Measurements from ENCODE around the gene PTGER4. TPM values are rescaled to one million over a fixed set of nuclear protein-coding genes. Genes with fewer than 3 reads are reported as not detected.

The PTGER4 gene
- polyA plus RNA-seq, 1 of the 3 experiments (the other 2 are of a cell fraction): not detected

DNA sequence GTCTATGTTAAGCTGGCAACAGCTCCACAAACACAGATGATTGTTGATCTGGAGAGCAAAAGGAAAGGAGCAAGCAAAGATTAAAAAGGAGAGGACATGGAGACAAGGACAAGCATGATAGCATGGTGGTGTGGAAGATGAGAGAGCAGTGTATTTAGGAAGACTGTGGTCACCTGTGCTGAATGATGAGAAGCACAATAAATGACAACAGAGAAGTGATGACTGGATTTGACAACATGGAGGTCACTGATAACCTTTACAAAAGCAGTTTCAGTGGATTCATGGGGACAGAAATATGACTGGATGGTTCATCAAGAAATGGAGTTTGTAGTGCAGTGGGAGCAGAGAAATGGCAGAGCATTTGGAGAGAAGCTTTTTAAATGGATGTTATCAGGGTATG is 55.9 kb downstream of the PTGER4 start:
- Histone ChIP-seq H3K4me1 (ENCODE audit: control insufficient read depth in 1 of 2, insufficient read depth in 2 of 2, low read depth in 1 of 2, low read length in 1 of 2) (peaks cover 0 to 20% of the 10 kb centered on the region in 2 experiments; a peak in 1 of 4 replicates), H3K27ac (ENCODE audit: low read depth in 2 of 2, low read length in 1 of 2) (peak overlapping the region in 1 of 2 experiments; percentile 30; a peak in 2 of 4 replicates), H3K4me3 (ENCODE audit: low read depth in 2 of 2, low read length in 1 of 2) (no peak overlapping the region), H3K27me3 (ENCODE audit: insufficient read depth) (no peaks in the 10 kb centered on the region), H3K36me3 (replicated peaks in 1 of 2; ENCODE audit: control insufficient read depth in 1 of 2, insufficient read depth in 2 of 2, low read length in 1 of 2) (peaks cover 4 to 30% of the 10 kb centered on the region in 2 experiments), H4K20me1 (ENCODE audit: insufficient read depth) (no peaks in the 10 kb centered on the region), H3K9me2 (no peaks in the 10 kb centered on the region), H2AFZ (ENCODE audit: low read depth) (no peak overlapping the region), H3K9me3 (peaks cover 8% of the 10 kb centered on the region; the same call in 1 of the 2 replicates), H3F3A (replicated peaks; ENCODE audit: insufficient read depth) (peaks cover 24% of the 10 kb centered on the region), H3K79me2 (ENCODE audit: insufficient read depth) (no peaks in the 10 kb centered on the region; the same call in 1 of the 2 replicates), H3K9ac (no peak overlapping the region), H3K4me2 (peak overlapping the region; percentile 18; the same call in 1 of the 2 replicates)
- POLR2A ChIA-PET: no interaction called here
- CTCF ChIA-PET: interaction anchor here (0.6 to 2.7 kb wide), 7 partner anchors 9 to 47 kb away, joined by 3 to 7 read pairs (median 4); no protein-coding TSS in a partner anchor
- DNase-seq: no peak
- no peak for TF ChIP-seq NFIC (IDR thresholded peaks at IDR 0.05; ENCODE audit: borderline replicate concordance)
- TF ChIP-seq PBX3 (IDR thresholded peaks at IDR 0.05): no peak
- TF ChIP-seq MAX (IDR thresholded peaks at IDR 0.05; ENCODE audit: low read depth): no peak
- no peak for TF ChIP-seq GABPA (IDR thresholded peaks at IDR 0.05; ENCODE audit: low read depth)
- TF ChIP-seq FOXM1 (IDR thresholded peaks at IDR 0.05; ENCODE audit: low read depth): no peak
- TF ChIP-seq REST (IDR thresholded peaks at IDR 0.05; ENCODE audit: low read depth, low read length): no peak
- no peak for TF ChIP-seq RXRA (IDR thresholded peaks at IDR 0.05; ENCODE audit: borderline replicate concordance, low read depth)
- no peak for TF ChIP-seq POLR2AphosphoS5 (IDR thresholded peaks at IDR 0.05; ENCODE audit: low read depth, low read length)
- TF ChIP-seq RFX5 (IDR thresholded peaks at IDR 0.05; ENCODE audit: low read length): no peak
- no peak for TF ChIP-seq EZH2phosphoT487 (IDR thresholded peaks at IDR 0.05; ENCODE audit: borderline replicate concordance, low read depth)
- TF ChIP-seq, protein P1, sequence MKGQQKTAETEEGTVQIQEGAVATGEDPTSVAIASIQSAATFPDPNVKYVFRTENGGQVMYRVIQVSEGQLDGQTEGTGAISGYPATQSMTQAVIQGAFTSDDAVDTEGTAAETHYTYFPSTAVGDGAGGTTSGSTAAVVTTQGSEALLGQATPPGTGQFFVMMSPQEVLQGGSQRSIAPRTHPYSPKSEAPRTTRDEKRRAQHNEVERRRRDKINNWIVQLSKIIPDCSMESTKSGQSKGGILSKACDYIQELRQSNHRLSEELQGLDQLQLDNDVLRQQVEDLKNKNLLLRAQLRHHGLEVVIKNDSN (IDR thresholded peaks at IDR 0.05; ENCODE audit: borderline replicate concordance, low read depth): no peak
- no peak for TF ChIP-seq MEF2A (IDR thresholded peaks at IDR 0.05; ENCODE audit: borderline replicate concordance, low read depth)
- TF ChIP-seq, protein P2, sequence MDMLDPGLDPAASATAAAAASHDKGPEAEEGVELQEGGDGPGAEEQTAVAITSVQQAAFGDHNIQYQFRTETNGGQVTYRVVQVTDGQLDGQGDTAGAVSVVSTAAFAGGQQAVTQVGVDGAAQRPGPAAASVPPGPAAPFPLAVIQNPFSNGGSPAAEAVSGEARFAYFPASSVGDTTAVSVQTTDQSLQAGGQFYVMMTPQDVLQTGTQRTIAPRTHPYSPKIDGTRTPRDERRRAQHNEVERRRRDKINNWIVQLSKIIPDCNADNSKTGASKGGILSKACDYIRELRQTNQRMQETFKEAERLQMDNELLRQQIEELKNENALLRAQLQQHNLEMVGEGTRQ (IDR thresholded peaks at IDR 0.05; ENCODE audit: borderline replicate concordance, low read depth, low read length): no peak
- no peak for TF ChIP-seq RAD21 (IDR thresholded peaks at IDR 0.05; ENCODE audit: low read length)
- no peak for TF ChIP-seq SIN3A (IDR thresholded peaks at IDR 0.05; ENCODE audit: borderline replicate concordance, low read depth, low read length)
- TF ChIP-seq MXI1 (IDR thresholded peaks at IDR 0.05; ENCODE audit: low read depth, low read length): no peak
- no peak for TF ChIP-seq CHD2 (IDR thresholded peaks at IDR 0.05; ENCODE audit: low read length, partially characterized antibody)
- no peak for TF ChIP-seq ELF1 (IDR thresholded peaks at IDR 0.05)
- no peak for TF ChIP-seq FOSL2 (IDR thresholded peaks at IDR 0.05; ENCODE audit: borderline replicate concordance, low read depth)
- TF ChIP-seq JUND (IDR thresholded peaks at IDR 0.05): no peak

All from SK-N-SH (cell line).